Motor neuron (in vitro differentiated cells): ENCODE data around the gene MYO3A. TPM values are rescaled to one million over a fixed set of nuclear protein-coding genes. Genes with fewer than 3 reads are reported as not detected.
"Not testable (repeated sequence)": the region's sequence is repeated elsewhere in the genome, so short reads cannot be mapped to it uniquely, and the experiment has no call there.

Experiments used
- ATAC-seq, 8 experiments: fragments of 200-7000 bp; cut with Tn5 transposase; replicated peaks in 6 of 8; 2 replicates each; pipeline ENCODE4 v1.8.0; 2021; ENCODE audit warnings: mild to moderate bottlenecking in 8 of 8, moderate library complexity in 8 of 8
- H3K27ac ChIP-seq, 2 donors: fragments of 250-450 bp; sonication (Bioruptor Pico); 2 replicates each; pipeline ENCODE4 v1.9.0; 2021; ENCODE audit warnings: antibody characterized with exemption in 2 of 2, mild to moderate bottlenecking in 2 of 2, moderate library complexity in 1 of 2
- H3K4me1 ChIP-seq, 2 donors: fragments of 250-450 bp; sonication (Bioruptor Pico); replicated peaks in 1 of 2; 2 replicates each; pipeline ENCODE4 v1.6.1; 2021; ENCODE audit warnings: antibody characterized with exemption in 2 of 2, mild to moderate bottlenecking in 2 of 2, moderate library complexity in 1 of 2
- H3K4me3 ChIP-seq, 5 donors: fragments of 250-450 bp; sonication (Bioruptor Pico); 2 replicates each; pipeline ENCODE4 v1.9.0; 2021; ENCODE audit warnings: antibody characterized with exemption in 5 of 5, mild to moderate bottlenecking in 5 of 5, moderate library complexity in 4 of 5
- WGBS, 10 experiments: fragments of 450-650 bp; shearing (Covaris generic); methylation state at CpG; one replicate each; pipeline ENCODE4 v1.0.0; 2022; 5-methylcytosine and 5-hydroxymethylcytosine counted together
- in situ Hi-C, 9 experiments: fragments of 400-800 bp; cut with MboI; loops; one replicate each; pipeline ENCODE4 v1.15.0; 2021; ENCODE audit warnings: low sequenced_read_pairs in 9 of 9, low pct_unique_long_range_greater_than_20kb in 2 of 9; ENCODE audit not compliant: unreplicated experiment in 9 of 9
- total RNA-seq, 8 experiments: library from RNA; unstranded; fragments of 300-600 nt; gene quantifications; 2 replicates each; pipeline versions ENCODE4 v1.2.3 to v1.2.4, GENCODE V29; 2022

The MYO3A gene
- total RNA-seq, 8 experiments from 2014 or later = 0.07 to 4.0 (median 1.6) TPM; not detected in 1

- WGBS, 10 experiments = 5 to 100% (median 81%) methylated on average over 1 to 3 of the region's 3 CpGs
- no peak overlapping the region for H3K27ac ChIP-seq
- H3K4me1 ChIP-seq = no peaks in the 10 kb centered on the region
- no peak for ATAC-seq
- in situ Hi-C loops = no loop called here
- no peak overlapping the region for H3K4me3 ChIP-seq
Observed at GRCh38 chr10:25989951-25990350, 55.9 kb downstream of the MYO3A start.

GRCh38 chr10:25999295-25999981 is 65.4 kb downstream of the MYO3A start:
- in situ Hi-C loops = no loop called here
- Histone ChIP-seq H3K4me1 (no peaks in the 10 kb centered on the region), H3K4me3 (no peak overlapping the region), H3K27ac (no peak overlapping the region)
- WGBS, 10 experiments = 0 to 100% (median 75%) methylated on average over 1 to 4 of the region's 4 CpGs; no CpG with 5 or more reads in 1 of the 10 experiments
- ATAC-seq = no peak

GRCh38 chr10:26000971-26001370 is 66.9 kb downstream of the MYO3A start:
- H3K27ac ChIP-seq = no peak overlapping the region
- no peaks in the 10 kb centered on the region for H3K4me1 ChIP-seq
- ATAC-seq = no peak
- 69 to 100% (median 83%) methylated on average over 1 to 3 of the region's 5 CpGs; no CpG with 5 or more reads in 6 of the 10 experiments for WGBS, 10 experiments
- no peak overlapping the region for H3K4me3 ChIP-seq
- in situ Hi-C loops = loop anchor here in 1 of 9 experiments (25.0 kb wide), 1 partner anchor 111 kb away; no protein-coding TSS in a partner anchor

GRCh38 chr10:26002466-26002865 is 68.4 kb downstream of the MYO3A start:
- 0 to 92% (median 78%) methylated on average over 2 to 7 of the region's 7 CpGs; no CpG with 5 or more reads in 1 of the 10 experiments for WGBS, 10 experiments
- H3K4me1 ChIP-seq, ATAC-seq, H3K4me3 ChIP-seq, H3K27ac ChIP-seq: not testable (repeated sequence)
- in situ Hi-C loops = loop anchor here in 1 of 9 experiments (25.0 kb wide), 1 partner anchor 110 kb away; no protein-coding TSS in a partner anchor

- ATAC-seq = no peak
- WGBS, 10 experiments = 0 to 63% (median 17%) methylated on average over 1 of the region's 1 CpG; no CpG with 5 or more reads in 1 of the 10 experiments
Observed at GRCh38 chr10:26015092-26015491, 81.1 kb downstream of the MYO3A start.

GRCh38 chr10:26022831-26023230 is 88.8 kb downstream of the MYO3A start:
- in situ Hi-C loops = loop anchor here in 1 of 9 experiments (25.0 kb wide), 1 partner anchor 89 kb away; no protein-coding TSS in a partner anchor
- peaks cover 0 to 6% of the 10 kb centered on the region in 2 donors for H3K4me1 ChIP-seq
- no peak overlapping the region for H3K4me3 ChIP-seq
- no peak for ATAC-seq
- no peak overlapping the region for H3K27ac ChIP-seq

More at GRCh38 chr10:26015092-26015491, 81.1 kb downstream of the MYO3A start:
- in situ Hi-C loops = loop anchor here in 1 of 9 experiments (25.0 kb wide), 1 partner anchor 97 kb away; no protein-coding TSS in a partner anchor
- Histone ChIP-seq H3K4me1 (no peaks in the 10 kb centered on the region), H3K27ac (no peak overlapping the region), H3K4me3 (no peak overlapping the region)

- H3K4me3 ChIP-seq = no peak overlapping the region
- in situ Hi-C loops = loop anchor here in 1 of 9 experiments (25.0 kb wide), 1 partner anchor 88 kb away; no protein-coding TSS in a partner anchor
- H3K27ac ChIP-seq = no peak overlapping the region
- 0 to 96% (median 31%) methylated on average over 1 to 2 of the region's 2 CpGs; no CpG with 5 or more reads in 2 of the 10 experiments for WGBS, 10 experiments
- H3K4me1 ChIP-seq = peaks cover 0 to 6% of the 10 kb centered on the region in 2 donors
- ATAC-seq = no peak
Observed at GRCh38 chr10:26024303-26024702, 90.3 kb downstream of the MYO3A start.

- Histone ChIP-seq H3K27ac (no peak overlapping the region), H3K4me3 (no peak overlapping the region), H3K4me1 (peaks cover 0 to 6% of the 10 kb centered on the region in 2 donors)
- ATAC-seq = peak in 1 of 8 experiments; percentile 62
- in situ Hi-C loops = no loop called here
Observed at GRCh38 chr10:26025523-26025922, 91.5 kb downstream of the MYO3A start.

GRCh38 chr10:26029858-26030257 is 95.8 kb downstream of the MYO3A start:
- WGBS, 10 experiments = 0 to 77% (median 60%) methylated on average over 1 to 3 of the region's 3 CpGs; no CpG with 5 or more reads in 1 of the 10 experiments
- Histone ChIP-seq H3K4me3 (no peak overlapping the region), H3K27ac (no peak overlapping the region), H3K4me1 (no peaks in the 10 kb centered on the region)
- in situ Hi-C loops = no loop called here
- no peak for ATAC-seq

GRCh38 chr10:26031300-26031699 is 97.3 kb downstream of the MYO3A start:
- 0 to 100% (median 88%) methylated on average over 1 to 3 of the region's 3 CpGs; no CpG with 5 or more reads in 3 of the 10 experiments for WGBS, 10 experiments
- no peak for ATAC-seq
- H3K4me3 ChIP-seq = no peak overlapping the region
- no peaks in the 10 kb centered on the region for H3K4me1 ChIP-seq
- in situ Hi-C loops = no loop called here
- H3K27ac ChIP-seq = no peak overlapping the region

- Histone ChIP-seq H3K27ac (no peak overlapping the region), H3K4me1 (no peaks in the 10 kb centered on the region), H3K4me3 (no peak overlapping the region)
- no peak for ATAC-seq
- in situ Hi-C loops = no loop called here
- 0 to 100% (median 76%) methylated on average over 1 to 2 of the region's 2 CpGs; no CpG with 5 or more reads in 4 of the 10 experiments for WGBS, 10 experiments
Observed at GRCh38 chr10:26043469-26043868, 109.4 kb downstream of the MYO3A start.

- no peaks in the 10 kb centered on the region for H3K4me1 ChIP-seq
- no peak overlapping the region for H3K4me3 ChIP-seq
- in situ Hi-C loops = no loop called here
- ATAC-seq = peak in 4 of 8 experiments; percentile 58 to 93 (median 80)
- WGBS, 10 experiments = 0 to 100% (median 47%) methylated on average over 1 to 3 of the region's 3 CpGs; no CpG with 5 or more reads in 4 of the 10 experiments
- H3K27ac ChIP-seq = no peak overlapping the region
Observed at GRCh38 chr10:26044141-26044749, 110.2 kb downstream of the MYO3A start.

GRCh38 chr10:26046073-26046700 is 112.2 kb downstream of the MYO3A start:
- Histone ChIP-seq H3K4me1 (no peaks in the 10 kb centered on the region), H3K27ac (no peak overlapping the region), H3K4me3 (no peak overlapping the region)
- in situ Hi-C loops = no loop called here
- 0 to 80% (median 51%) methylated on average over 2 to 7 of the region's 7 CpGs; no CpG with 5 or more reads in 2 of the 10 experiments for WGBS, 10 experiments
- peak in 3 of 8 experiments; percentile 20 to 79 (median 37) for ATAC-seq
